HG02798 (cell line): Measurements from ENCODE around the gene SHB.
"Not testable (repeated sequence)": the region's sequence is repeated elsewhere in the genome, so short reads cannot be mapped to it uniquely, and the experiment has no call there.

Experiments used
- ATAC-seq: cut with Tn5 transposase; IDR thresholded peaks from one replicate; pipeline ENCODE4 v1.9.1; 2021; ENCODE audit warnings: mild to moderate bottlenecking; ENCODE audit not compliant: unreplicated experiment, poor library complexity

The SHB gene

GRCh38 chr9:37913480-37914153 lies 155.4 kb downstream of the SHB start:
- ATAC-seq = peak; percentile 83

- ATAC-seq = no peak
These were observed 157.8 kb downstream of the SHB start for GRCh38 chr9:37911271-37911681.

GRCh38 chr9:37910271-37910670 lies 158.8 kb downstream of the SHB start:
- no peak for ATAC-seq

- not testable (repeated sequence) for ATAC-seq
These were observed 159.2 kb downstream of the SHB start for GRCh38 chr9:37909836-37910235.

GRCh38 chr9:37909326-37909725 lies 159.7 kb downstream of the SHB start:
- no peak for ATAC-seq

- ATAC-seq = no peak
These were observed 160.3 kb downstream of the SHB start for GRCh38 chr9:37908698-37909186.

GRCh38 chr9:37908283-37908682 lies 160.7 kb downstream of the SHB start:
- ATAC-seq = no peak

- ATAC-seq = no peak
These were observed 162.5 kb downstream of the SHB start for GRCh38 chr9:37906312-37907239.

- ATAC-seq = no peak
These were observed 163.3 kb downstream of the SHB start for GRCh38 chr9:37905776-37906175.

GRCh38 chr9:37905131-37905505 lies 163.9 kb downstream of the SHB start:
- ATAC-seq = no peak

- ATAC-seq = no peak
These were observed 164.4 kb downstream of the SHB start for GRCh38 chr9:37904445-37905130.

GRCh38 chr9:37903647-37904444 lies 165.2 kb downstream of the SHB start, which contains the start of gene SLC25A51:
SLC25A51 (minus strand) TSS chr9:37904127; CDS start chr9:37888550, 15,577 bp downstream.
- peak; percentile 90 for ATAC-seq

- no peak for ATAC-seq
These were observed 166.0 kb downstream of the SHB start for GRCh38 chr9:37902796-37903646.

GRCh38 chr9:37902131-37902530 lies 166.9 kb downstream of the SHB start:
- ATAC-seq = no peak

- ATAC-seq = no peak
These were observed 170.0 kb downstream of the SHB start for GRCh38 chr9:37899041-37899440.

GRCh38 chr9:37897665-37898064 lies 171.4 kb downstream of the SHB start:
- no peak for ATAC-seq

- no peak for ATAC-seq
These were observed 177.0 kb downstream of the SHB start for GRCh38 chr9:37892063-37892462.

GRCh38 chr9:37891042-37891441 lies 178.0 kb downstream of the SHB start:
- ATAC-seq = not testable (repeated sequence)

- no peak for ATAC-seq
These were observed 179.5 kb downstream of the SHB start for GRCh38 chr9:37889536-37889935.
